ENCODE data around the gene LRRC27. TPM values are rescaled to one million over a fixed set of nuclear protein-coding genes. Genes with fewer than 3 reads are reported as not detected.
A peak's percentile ranks its signal among the peaks of the same experiment; 100 is the strongest.

The LRRC27 gene
- total RNA-seq, 4 donors from 2014 or later = 1.5 to 5.3 (median 2.4) TPM

DNA sequence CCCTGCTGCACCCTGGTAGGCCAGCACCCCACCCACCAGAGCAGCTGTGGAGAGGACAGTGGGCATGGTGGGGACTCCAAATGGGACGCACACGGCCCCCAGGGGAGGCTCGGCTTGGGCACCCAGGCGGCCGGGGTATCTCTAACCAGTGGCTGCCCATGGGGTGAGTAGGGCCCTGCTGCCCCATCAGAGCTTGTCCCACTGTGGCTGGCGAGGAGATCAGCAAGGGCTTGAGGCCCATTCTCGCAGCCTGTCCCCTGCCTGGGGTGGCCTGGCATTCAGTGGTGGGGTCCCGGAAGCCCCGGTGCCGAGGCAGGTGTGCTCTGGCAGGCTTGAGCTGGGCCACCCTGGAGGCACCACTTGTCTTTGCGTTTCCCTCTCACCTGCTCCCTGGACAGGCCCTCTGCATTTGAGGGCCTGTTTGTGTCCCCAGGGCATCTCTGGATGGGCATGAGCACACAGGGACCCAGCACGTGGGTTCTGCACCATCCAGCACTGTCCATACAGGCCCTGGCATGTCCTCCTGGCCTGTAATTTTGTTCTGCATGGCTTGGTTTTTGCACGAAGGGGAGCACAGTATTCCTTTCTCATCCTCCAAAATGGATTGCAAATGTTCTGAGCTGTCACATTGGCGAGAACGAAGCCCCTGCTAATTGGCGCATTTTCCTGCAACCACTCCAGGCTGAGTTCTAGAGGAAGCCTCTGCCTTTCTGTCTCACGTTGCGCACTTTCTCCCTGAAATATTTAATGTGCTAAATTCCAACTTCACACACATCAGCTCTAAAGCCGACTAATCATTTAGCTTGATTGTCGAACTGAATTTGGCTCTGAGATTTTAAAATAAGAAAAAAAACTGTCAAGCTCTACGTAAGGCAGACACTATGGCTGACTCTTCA, 92.2 kb downstream of the LRRC27 start:
- Histone ChIP-seq H3K27ac (peak overlapping the region; percentile 56 to 94 (median 75)), H3K4me1 (peaks cover 35 to 61% (median 49%) of the 10 kb centered on the region in 3 donors), H3K9me3 (no peaks in the 10 kb centered on the region), H3K27me3 (no peaks in the 10 kb centered on the region), H3K36me3 (peaks cover 0 to 15% (median 0%) of the 10 kb centered on the region in 3 donors), H3K4me3 (no peak overlapping the region)
- TF ChIP-seq CTCF (IDR thresholded peaks at IDR 0.05) (no peak), POLR2A (IDR thresholded peaks at IDR 0.05) (no peak)
- 47 to 63% methylated on average over 12 to 13 of the region's 21 CpGs for WGBS, 2 donors
- intact Hi-C loops (cut with DNase I) = no loop called here
- DNase-seq = no peak

DNA sequence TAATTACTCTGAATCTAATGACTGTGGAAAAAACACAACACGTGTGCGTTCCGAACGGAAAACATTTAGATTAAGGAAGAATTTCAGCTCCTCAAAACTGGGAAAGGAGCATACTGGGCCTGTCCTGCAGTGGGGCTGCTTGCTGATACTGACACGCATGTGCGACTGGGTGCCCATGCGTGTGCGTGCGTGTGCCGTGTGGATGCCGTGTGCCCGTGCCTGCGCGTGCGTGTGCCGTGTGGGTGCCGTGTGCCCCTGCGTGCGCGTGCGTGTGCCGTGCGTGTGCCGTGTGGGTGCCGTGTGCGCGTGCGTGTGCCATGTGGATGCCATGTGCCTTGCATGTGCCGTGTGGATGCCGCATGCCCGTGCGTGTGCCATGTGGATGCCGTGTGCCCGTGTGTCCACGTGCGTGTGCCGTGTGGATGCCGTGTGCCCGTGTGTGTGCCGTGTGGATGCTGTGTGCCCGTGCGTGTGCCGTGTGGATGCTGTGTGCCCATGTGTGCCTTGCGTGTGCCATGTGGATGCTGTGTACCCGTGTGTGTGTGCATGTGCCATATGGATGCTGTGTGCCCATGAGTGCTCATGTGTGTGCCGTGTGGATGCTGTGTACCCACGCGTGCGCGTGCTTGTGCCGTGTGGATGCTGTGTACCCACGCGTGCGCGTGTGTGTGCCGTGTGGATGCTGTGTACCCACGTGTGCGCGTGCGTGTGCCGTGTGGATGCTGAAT, 93.2 kb downstream of the LRRC27 start:
- intact Hi-C loops (cut with DNase I) = no loop called here
- Histone ChIP-seq H3K27me3 (no peaks in the 10 kb centered on the region), H3K4me3 (no peak overlapping the region), H3K4me1 (peaks cover 26 to 61% (median 50%) of the 10 kb centered on the region in 3 donors), H3K36me3 (peaks cover 0 to 15% (median 0%) of the 10 kb centered on the region in 3 donors), H3K9me3 (no peaks in the 10 kb centered on the region), H3K27ac (peak overlapping the region in 1 of 4 donors; percentile 93)
- DNase-seq = no peak
- 94 to 97% methylated on average over 22 to 37 of the region's 61 CpGs for WGBS, 2 donors
- no peak for TF ChIP-seq POLR2A (IDR thresholded peaks at IDR 0.05)
- no peak for TF ChIP-seq CTCF (IDR thresholded peaks at IDR 0.05)

DNA sequence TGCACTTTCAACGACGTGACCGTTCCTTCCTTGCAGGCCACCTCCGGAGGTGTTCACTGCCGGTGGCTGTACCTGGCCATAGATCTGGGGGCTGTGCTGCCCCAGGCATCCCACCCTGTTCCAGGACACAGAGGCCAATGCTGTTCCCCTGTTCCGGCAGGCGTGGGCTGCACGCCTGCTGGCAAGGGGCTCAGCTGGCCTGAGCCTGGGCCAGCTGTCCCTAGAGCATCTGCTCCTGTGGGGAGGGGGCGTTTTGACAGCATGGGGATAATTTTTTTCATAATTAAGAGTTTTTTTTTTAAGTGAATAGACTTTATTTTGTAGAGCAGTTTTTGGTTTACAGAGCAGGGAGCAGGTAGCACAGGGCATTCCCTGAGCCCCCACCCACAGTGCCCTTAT, 93.8 kb downstream of the LRRC27 start:
- TF ChIP-seq CTCF (IDR thresholded peaks at IDR 0.05) (no peak), POLR2A (IDR thresholded peaks at IDR 0.05) (no peak)
- Histone ChIP-seq H3K9me3 (no peaks in the 10 kb centered on the region), H3K27ac (no peak overlapping the region), H3K27me3 (no peaks in the 10 kb centered on the region), H3K36me3 (peaks cover 0 to 15% (median 0%) of the 10 kb centered on the region in 3 donors), H3K4me3 (no peak overlapping the region), H3K4me1 (peaks cover 21 to 56% (median 45%) of the 10 kb centered on the region in 3 donors)
- 96% methylated on average over 4 of the region's 9 CpGs; no CpG with 5 or more reads in 1 of the 2 donors for WGBS, 2 donors
- no peak for DNase-seq
- intact Hi-C loops (cut with DNase I) = no loop called here

- intact Hi-C loops (cut with DNase I) = no loop called here
- WGBS, 2 donors = 81 to 88% methylated on average over 10 of the region's 10 CpGs
- no peak for TF ChIP-seq CTCF (IDR thresholded peaks at IDR 0.05)
- Histone ChIP-seq H3K36me3 (peaks cover 0 to 15% (median 0%) of the 10 kb centered on the region in 3 donors), H3K27ac (no peak overlapping the region), H3K9me3 (no peaks in the 10 kb centered on the region), H3K27me3 (no peaks in the 10 kb centered on the region), H3K4me1 (peaks cover 7 to 42% (median 30%) of the 10 kb centered on the region in 3 donors), H3K4me3 (no peak overlapping the region)
- DNase-seq = no peak
Observed at GRCh38 chr10:132427006-132427771, 95.2 kb downstream of the LRRC27 start.

All from esophagus squamous epithelium (tissue), 5 donors.